T-helper 17 cell (primary cell): ENCODE data around the gene PRKAR1B. TPM values are rescaled to one million over a fixed set of nuclear protein-coding genes. Genes with fewer than 3 reads are reported as not detected.

Source experiments
- ATAC-seq: fragments of 150-1000 bp; cut with Tn5 transposase; 2 replicates; pipeline ENCODE4 v1.10.0; 2021; ENCODE audit warnings: mild to moderate bottlenecking, moderate library complexity
- DNase-seq, 3 donors: peaks; one replicate each; pipeline versions ENCODE4 v3.0.0 to v3.0.0-alpha.2; 2020 to 2021
- H3K9me3 ChIP-seq: one replicate; pipeline ENCODE4 v1.7.0; 2013; ENCODE audit warnings: low read length, mild to moderate bottlenecking; ENCODE audit not compliant: control insufficient read depth, poor library complexity, severe bottlenecking
- H3K27ac Mint-ChIP-seq: one replicate; pipeline ENCODE4 v1.8.0; 2022; ENCODE audit warnings: mild to moderate bottlenecking, moderate library complexity, mixed read lengths
- H3K27me3 Mint-ChIP-seq: one replicate; pipeline ENCODE4 v1.8.0; 2022; ENCODE audit warnings: mixed read lengths
- H3K36me3 Mint-ChIP-seq: one replicate; pipeline ENCODE4 v1.8.0; 2022; ENCODE audit warnings: low read depth, mixed read lengths
- H3K4me1 Mint-ChIP-seq: one replicate; pipeline ENCODE4 v1.8.0; 2022; ENCODE audit warnings: mild to moderate bottlenecking, mixed read lengths
- H3K4me3 Mint-ChIP-seq: one replicate; pipeline ENCODE4 v1.8.0; 2022; ENCODE audit warnings: mild to moderate bottlenecking, moderate library complexity, mixed read lengths
- total RNA-seq, 4 donors: library from RNA in 2 of 4; stranded (reverse) in 2 of 4; gene quantifications; one replicate each; pipeline ENCODE4 v1.2.3 and lab custom pipeline; 2022 to 2026

The PRKAR1B gene
- total RNA-seq, 2 donors from 2014 or later: 10.0 to 22.1 TPM

DNA sequence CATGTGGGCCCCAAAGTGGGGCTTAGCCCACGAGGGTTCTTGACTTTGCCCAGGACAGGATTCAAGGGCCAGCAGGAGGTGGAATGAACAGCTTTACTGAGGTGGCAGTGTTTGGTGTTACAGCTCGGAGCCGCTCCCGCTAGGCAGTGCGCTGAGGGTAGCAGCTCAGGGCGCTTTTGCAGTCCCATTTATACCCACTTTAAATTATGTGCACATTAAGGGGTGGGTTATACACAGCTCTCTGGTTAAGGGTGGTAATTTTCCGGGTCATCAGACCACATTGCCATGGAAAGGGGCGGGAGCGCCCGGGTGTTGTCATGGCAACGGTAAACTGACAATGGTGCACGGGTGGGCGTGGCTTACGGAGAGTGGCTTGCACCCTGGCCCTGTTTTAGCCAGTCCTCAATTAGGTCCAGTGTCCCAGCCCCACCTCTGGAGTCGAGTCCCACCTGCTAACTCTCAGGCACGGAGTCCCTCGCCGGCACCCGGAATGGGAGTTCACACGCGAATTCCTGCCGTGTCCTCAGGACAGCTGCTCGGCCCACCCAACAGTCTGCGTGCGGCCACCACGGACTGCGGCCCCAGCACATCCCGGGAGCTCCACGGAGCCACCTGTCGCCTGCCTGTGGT, 149.2 kb downstream of the PRKAR1B start:
- no peaks in the 10 kb centered on the region for H3K4me1 Mint-ChIP-seq
- no peak overlapping the region for H3K27ac Mint-ChIP-seq
- H3K36me3 Mint-ChIP-seq: peaks cover 3% of the 10 kb centered on the region
- no peak overlapping the region for H3K4me3 Mint-ChIP-seq
- no peaks in the 10 kb centered on the region for H3K9me3 ChIP-seq
- ATAC-seq: no peak
- no peaks in the 10 kb centered on the region for H3K27me3 Mint-ChIP-seq
- DNase-seq: no peak

GRCh38 chr7:577278-577665, 149.8 kb downstream of the PRKAR1B start:
- ATAC-seq: no peak
- DNase-seq: no peak
- H3K4me1 Mint-ChIP-seq: no peaks in the 10 kb centered on the region
- H3K4me3 Mint-ChIP-seq: no peak overlapping the region
- no peaks in the 10 kb centered on the region for H3K9me3 ChIP-seq
- H3K27me3 Mint-ChIP-seq: no peaks in the 10 kb centered on the region
- H3K27ac Mint-ChIP-seq: no peak overlapping the region
- H3K36me3 Mint-ChIP-seq: peaks cover 3% of the 10 kb centered on the region

GRCh38 chr7:576524-577277, 150.4 kb downstream of the PRKAR1B start:
- H3K36me3 Mint-ChIP-seq: peaks cover 3% of the 10 kb centered on the region
- H3K9me3 ChIP-seq: no peaks in the 10 kb centered on the region
- H3K27me3 Mint-ChIP-seq: no peaks in the 10 kb centered on the region
- no peak overlapping the region for H3K4me3 Mint-ChIP-seq
- DNase-seq (no peak), ATAC-seq (no peak)
- no peak overlapping the region for H3K27ac Mint-ChIP-seq
- no peaks in the 10 kb centered on the region for H3K4me1 Mint-ChIP-seq

DNA sequence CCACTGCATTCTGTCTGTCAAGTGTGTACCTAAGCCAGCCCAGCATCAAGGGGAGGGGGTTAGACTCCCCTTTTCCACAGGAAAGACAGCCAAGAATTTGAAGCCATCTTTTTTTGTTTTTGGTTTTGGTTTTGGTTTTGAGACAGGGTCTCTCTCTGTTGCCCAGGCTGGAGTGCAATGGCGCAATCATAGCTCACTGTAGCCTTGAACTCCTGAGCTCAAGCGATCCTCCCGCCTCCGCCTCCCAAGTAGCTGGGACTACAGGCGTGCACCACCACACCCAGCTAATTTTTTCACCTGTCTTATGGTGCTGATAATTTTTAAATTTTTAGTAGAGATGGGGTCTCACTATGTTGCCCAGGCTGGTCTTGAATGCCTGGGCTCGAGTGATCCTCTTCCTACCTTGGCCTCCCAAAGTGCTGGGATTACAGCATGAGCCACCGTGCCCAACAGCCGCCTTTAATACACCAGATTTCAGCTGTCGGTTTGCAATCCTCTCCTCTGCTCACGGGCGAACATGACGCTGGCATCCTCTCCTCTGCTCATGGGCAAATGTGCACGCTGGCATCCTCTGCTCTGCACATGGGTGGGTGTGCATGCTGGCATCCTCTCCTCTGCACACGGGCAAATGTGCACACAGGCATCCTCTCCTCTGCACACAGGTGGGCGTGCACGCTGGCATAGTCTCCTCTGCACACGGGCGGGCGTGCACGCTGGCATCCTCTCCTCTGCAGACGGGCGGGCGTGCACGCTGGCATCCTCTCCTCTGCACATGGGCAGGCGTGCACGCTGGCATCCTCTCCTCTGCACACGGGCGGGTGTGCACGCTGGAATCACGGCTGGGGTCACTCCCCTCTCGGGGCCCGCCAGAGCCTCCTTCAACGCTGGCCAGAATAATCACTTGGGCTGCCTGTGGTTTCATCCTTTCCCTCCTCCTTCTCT, 151.4 kb downstream of the PRKAR1B start:
- DNase-seq (no peak), ATAC-seq (no peak)
- Mint-ChIP-seq H3K4me1 (no peaks in the 10 kb centered on the region), H3K4me3 (no peak overlapping the region), H3K36me3 (peaks cover 3% of the 10 kb centered on the region), H3K27me3 (no peaks in the 10 kb centered on the region), H3K27ac (no peak overlapping the region)
- H3K9me3 ChIP-seq: no peaks in the 10 kb centered on the region

DNA sequence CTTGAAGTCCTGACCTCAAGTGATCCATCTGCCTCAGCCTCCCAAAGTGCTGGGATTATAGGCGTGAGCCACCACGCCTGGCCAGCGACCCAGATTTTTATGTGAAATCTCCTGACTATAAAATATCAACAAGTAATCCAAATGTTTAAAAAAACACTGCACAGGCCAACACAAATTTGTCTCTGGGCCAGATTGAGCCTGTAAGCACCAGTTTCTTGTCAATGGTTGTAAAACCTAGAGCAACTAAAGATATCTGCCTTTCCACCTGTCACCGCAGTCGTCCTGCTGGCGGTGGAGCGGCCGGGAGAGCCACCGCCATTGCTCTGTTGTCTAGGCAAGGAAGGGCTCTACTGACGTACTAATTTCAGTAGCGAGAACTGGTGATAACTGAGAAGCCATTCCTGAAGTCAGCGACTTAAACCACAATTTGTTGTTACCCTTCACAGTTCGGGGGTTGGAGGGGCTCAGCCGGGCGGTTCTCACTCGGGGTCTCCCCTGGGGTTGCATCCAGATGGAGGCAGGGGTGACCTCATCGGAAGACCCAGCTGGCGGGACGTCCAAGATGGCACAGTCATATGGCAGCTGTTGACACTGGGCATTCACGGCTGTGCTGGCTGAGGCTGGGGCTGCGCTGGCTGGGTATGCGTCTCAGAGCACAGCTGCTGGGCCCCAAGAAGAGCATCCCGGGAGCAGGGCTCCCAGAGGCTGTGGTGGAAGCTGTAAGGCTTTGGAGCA, 152.3 kb downstream of the PRKAR1B start:
- Mint-ChIP-seq H3K36me3 (peaks cover 3% of the 10 kb centered on the region), H3K27me3 (no peaks in the 10 kb centered on the region), H3K4me3 (no peak overlapping the region), H3K4me1 (no peaks in the 10 kb centered on the region), H3K27ac (no peak overlapping the region)
- no peaks in the 10 kb centered on the region for H3K9me3 ChIP-seq
- DNase-seq (no peak), ATAC-seq (no peak)

- H3K4me1 Mint-ChIP-seq: no peaks in the 10 kb centered on the region
- no peaks in the 10 kb centered on the region for H3K9me3 ChIP-seq
- no peak overlapping the region for H3K27ac Mint-ChIP-seq
- ATAC-seq (no peak), DNase-seq (no peak)
- H3K4me3 Mint-ChIP-seq: no peak overlapping the region
- peaks cover 3% of the 10 kb centered on the region for H3K36me3 Mint-ChIP-seq
- H3K27me3 Mint-ChIP-seq: no peaks in the 10 kb centered on the region
These were observed 153.1 kb downstream of the PRKAR1B start for GRCh38 chr7:573933-574381.

DNA sequence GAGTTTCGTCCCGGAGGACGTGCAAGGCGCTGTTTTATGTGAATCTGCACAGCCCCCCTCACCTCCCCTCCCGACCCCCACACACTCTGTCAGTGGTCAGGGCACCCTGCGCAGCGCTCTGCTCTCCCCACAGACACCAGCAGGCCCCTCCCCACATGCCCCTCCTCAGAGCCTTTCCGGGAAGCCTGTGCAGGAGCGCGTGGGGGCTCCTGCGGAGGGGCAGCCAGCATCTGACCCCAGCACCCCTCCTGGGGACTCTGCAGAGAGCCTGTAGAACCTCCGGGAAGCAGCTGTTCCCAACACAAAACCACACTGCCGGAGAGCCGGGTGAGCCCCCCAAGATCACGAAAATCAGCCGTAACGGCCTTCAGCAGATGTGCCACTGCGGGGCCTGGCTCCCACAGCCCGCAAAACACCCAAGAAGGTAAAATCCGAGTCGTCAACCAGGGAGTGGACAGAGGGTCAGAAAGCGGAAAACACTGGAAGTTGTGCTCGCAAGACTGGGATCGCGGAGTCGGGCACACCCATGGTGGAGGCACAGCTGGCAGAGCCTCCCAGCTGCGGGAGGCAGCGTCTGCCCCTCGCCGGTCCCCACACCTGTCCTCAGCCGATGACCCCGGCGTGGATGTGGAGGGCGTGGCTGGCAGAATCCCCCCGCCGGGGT, 153.7 kb downstream of the PRKAR1B start:
- Mint-ChIP-seq H3K27ac (no peak overlapping the region), H3K36me3 (peaks cover 3% of the 10 kb centered on the region), H3K4me1 (no peaks in the 10 kb centered on the region), H3K4me3 (no peak overlapping the region), H3K27me3 (no peaks in the 10 kb centered on the region)
- no peaks in the 10 kb centered on the region for H3K9me3 ChIP-seq
- DNase-seq: no peak
- no peak for ATAC-seq

DNA sequence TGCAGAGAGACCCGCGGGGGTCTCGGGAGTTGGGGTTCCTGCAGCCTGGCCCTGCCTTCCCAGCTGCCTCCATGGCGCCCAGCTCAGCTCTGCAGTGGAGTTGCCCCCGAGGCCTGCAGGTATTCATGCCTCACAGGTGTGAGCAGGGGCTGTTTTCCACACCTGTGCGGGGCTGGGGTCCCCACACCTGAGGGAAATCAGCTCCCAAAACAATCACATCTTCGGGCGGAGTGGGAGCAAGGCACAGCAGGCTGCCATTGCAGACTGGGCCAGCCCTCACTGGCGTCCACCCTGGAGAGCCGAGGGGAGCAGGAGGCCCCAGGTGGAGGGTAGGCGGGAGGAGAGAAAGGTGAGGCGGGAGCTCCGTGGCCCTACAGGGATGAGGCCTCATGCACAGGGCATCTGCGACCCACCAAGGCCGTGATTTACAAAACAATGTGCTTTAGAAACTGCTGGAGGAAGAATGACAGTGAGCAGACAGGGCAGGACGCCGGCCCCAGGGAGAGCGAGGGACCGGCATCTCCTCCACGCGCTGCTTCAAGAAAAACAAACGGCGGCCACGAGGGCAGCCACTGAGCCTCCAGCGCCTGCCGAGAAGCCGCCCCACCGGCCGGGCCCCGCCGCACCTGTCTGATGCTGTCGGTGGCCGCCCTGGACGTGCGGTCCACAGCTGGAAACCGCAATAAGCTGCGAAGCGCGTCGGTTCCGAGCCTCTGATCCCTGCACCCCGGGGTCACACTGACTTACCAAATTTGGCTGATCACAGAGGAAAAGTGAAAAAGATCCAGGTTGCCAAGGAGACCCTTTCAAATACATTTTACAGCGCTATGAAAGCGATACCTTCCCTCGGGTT, 154.4 kb downstream of the PRKAR1B start:
- Mint-ChIP-seq H3K27me3 (no peaks in the 10 kb centered on the region), H3K36me3 (peaks cover 3% of the 10 kb centered on the region), H3K4me3 (no peak overlapping the region), H3K4me1 (no peaks in the 10 kb centered on the region), H3K27ac (no peak overlapping the region)
- H3K9me3 ChIP-seq: no peaks in the 10 kb centered on the region
- ATAC-seq (no peak), DNase-seq (no peak)

DNA sequence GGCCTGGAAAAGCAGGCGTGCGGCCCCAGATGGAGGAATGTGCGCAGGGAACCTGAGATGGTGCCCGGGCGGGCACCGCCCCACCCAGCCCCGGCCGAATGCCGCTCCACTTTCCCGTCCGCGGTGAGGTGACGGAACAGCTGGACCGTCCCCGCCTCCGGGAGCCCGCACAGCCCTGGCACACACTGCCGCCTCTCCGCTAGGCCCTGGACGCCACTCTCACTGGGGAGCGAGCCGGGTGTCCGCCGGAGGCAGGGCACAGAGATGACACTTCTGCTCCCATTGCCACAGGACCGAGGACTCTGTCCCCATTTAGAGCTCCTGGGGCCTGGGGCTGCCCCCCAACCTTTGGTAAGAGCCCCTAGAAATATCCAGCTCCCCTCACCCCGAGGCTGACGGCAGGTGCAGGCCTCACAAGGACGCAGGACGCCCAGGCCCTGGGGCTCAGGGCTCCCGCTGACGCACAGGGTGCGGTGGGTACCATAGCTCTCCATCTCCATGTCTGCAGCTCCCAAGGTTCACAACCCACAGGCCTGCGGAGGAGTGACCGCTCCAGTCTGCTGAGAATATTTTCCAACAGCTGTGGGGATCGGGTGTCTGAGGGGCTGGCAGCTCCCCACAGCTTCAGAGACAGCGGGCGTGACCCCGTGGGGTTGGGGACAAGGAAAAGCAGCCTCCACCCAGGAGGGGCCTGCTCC, 155.2 kb downstream of the PRKAR1B start:
- H3K4me1 Mint-ChIP-seq: no peaks in the 10 kb centered on the region
- DNase-seq (no peak), ATAC-seq (no peak)
- no peaks in the 10 kb centered on the region for H3K27me3 Mint-ChIP-seq
- no peaks in the 10 kb centered on the region for H3K9me3 ChIP-seq
- H3K27ac Mint-ChIP-seq: no peak overlapping the region
- no peak overlapping the region for H3K4me3 Mint-ChIP-seq
- H3K36me3 Mint-ChIP-seq: peaks cover 3% of the 10 kb centered on the region

GRCh38 chr7:571096-571717, 155.9 kb downstream of the PRKAR1B start:
- no peak overlapping the region for H3K4me3 Mint-ChIP-seq
- DNase-seq (no peak), ATAC-seq (no peak)
- H3K9me3 ChIP-seq: no peaks in the 10 kb centered on the region
- no peak overlapping the region for H3K27ac Mint-ChIP-seq
- H3K36me3 Mint-ChIP-seq: peaks cover 3% of the 10 kb centered on the region
- H3K4me1 Mint-ChIP-seq: no peaks in the 10 kb centered on the region
- H3K27me3 Mint-ChIP-seq: no peaks in the 10 kb centered on the region

DNA sequence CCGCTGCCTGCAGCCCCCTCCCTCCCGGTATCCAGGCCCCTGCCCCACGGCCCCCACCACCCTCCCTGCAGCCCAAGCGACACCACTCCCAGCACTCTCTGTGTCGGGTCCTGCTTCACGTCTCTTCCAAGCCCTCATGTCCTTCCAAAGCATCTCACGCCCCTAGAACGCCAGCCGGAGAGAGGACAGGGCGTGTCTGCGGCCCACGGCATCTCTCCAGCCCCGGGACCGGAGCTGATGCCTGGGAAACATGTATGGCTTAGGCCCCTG, 156.3 kb downstream of the PRKAR1B start:
- Mint-ChIP-seq H3K4me3 (no peak overlapping the region), H3K27ac (no peak overlapping the region), H3K27me3 (no peaks in the 10 kb centered on the region), H3K4me1 (no peaks in the 10 kb centered on the region), H3K36me3 (peaks cover under 1% of the 10 kb centered on the region)
- H3K9me3 ChIP-seq: no peaks in the 10 kb centered on the region
- DNase-seq: no peak
- ATAC-seq: no peak
